GM19035 (cell line): ENCODE results near the gene PRR5L.
A peak's percentile ranks its signal among the peaks of the same experiment; 100 is the strongest.

Experiments used
- ATAC-seq: cut with Tn5 transposase; IDR thresholded peaks from one replicate; pipeline ENCODE4 v1.9.1; 2021; ENCODE audit not compliant: unreplicated experiment

The PRR5L gene

DNA sequence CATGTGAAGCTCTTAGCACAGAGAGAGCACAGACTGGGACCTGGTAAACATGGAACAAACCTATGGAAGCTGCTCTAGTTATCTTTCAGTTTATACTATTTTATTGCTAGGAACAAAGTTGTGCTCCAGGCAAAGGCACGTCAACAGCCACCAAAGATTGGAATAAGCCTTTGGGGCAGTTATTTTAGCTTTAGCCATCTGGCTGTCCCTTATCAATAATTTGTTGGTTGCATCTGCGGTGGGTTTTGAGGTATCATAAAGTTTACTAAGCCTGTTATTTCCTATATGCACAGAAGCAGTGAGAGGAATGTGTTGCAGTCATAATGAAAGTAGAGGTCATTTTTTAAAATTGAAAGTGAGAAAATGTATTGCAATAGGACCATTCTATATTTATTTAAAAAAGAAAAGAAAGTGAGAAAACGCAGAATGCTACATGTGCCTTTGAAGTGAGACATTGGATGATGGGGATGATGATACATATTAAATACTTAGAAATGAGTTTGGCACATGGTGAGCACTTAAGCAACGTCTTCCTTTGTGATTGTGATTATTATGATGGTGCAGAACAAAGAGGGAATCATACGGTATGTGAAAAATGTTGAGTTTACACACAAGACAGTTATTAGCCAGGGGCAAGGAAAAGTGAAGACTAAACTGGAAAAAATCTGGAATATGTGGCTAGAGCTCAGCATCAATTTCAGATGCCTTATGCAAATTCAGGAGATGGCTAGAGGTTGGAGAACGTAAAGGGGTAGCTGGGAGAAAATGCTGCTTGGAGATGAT, 58.3 kb downstream of the PRR5L start:
- ATAC-seq: peak; percentile 88

DNA sequence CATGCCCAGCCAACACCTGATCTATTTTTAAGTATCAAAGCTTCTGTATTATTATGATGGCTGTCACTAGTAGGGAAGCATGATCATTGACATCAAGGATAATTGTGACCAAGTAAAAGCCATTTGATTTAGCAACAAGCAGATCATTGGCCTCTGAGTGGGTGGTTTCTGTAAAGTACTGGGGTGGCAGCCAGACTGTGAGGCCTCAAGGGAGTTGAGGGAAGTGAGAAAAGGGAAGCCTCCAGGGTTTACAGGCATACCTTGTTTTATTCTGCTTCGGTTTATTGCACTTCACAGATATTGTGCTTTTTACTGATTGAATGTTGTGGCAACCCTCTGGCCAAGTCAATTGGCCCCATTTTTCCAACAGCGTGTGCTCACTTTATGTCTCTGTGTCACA, 60.1 kb downstream of the PRR5L start:
- ATAC-seq: peak; percentile 46

- no peak for ATAC-seq
These were observed 61.7 kb downstream of the PRR5L start for GRCh38 chr11:36357831-36358230.

GRCh38 chr11:36358436-36358835, 62.3 kb downstream of the PRR5L start:
- ATAC-seq: no peak

DNA sequence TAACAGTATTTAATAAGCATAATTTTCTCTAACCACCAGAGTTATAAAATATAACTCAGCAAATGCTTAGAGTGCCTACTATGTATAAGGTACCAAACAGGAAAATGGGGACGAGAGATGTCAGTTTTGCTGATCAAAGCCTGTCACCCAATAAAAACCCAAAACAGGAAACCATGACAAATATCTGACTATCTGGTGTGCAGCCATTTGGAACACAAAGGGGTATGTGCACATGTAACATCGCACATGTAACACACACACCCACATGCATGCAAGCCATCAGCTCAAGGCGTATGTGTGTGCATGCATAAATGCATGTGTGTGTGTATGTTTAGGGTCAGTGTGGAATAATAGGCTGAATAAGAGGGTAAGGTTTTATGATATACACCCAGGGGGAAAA, 64.2 kb downstream of the PRR5L start:
- ATAC-seq: no peak

DNA sequence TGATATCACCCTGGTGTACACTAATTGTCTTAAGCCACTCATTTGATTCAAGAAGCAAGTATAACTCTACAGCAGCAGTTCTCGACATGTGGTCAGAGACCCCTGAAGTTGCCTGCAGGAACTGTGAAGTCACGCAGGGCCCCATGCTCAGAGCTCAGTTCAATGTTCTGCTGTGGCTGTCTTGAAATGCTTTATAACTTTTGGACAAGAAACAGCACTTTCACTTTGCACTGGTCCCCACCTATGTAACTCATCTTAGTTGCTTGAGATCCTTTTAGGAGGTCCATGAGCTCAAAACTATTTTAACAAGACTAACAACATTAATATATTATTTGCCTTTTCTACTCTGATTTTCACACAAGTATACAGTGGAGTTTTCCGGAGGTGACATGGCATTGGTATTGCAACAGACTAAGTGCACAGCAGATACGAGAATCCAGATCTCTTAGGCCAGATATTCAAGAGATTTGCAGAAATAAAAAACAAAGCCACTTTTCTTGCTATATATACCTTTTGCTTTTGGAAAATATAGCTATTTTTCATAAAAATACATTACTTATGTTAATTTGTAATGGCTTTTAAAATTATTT, 64.8 kb downstream of the PRR5L start:
- ATAC-seq: no peak

DNA sequence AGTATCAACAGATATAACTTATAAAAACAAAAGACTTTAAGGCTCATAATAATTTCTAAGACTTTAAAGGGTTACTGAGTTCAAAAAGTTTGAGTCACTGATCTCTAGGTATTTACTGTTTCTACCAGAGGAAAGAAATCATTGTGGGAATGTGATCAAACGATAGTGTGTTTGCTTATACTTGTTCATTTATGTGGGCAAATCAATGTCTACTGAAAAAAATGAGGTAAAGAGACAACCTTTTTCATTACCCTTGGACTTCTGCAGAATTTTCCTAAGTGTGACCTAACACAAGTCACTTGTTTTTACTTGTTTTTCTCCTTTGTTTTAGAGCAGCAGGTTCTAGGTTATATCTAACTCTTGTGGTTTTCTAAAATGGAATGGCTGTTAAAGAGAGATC, 65.4 kb downstream of the PRR5L start:
- no peak for ATAC-seq

GRCh38 chr11:36361901-36362391, 65.9 kb downstream of the PRR5L start:
- no peak for ATAC-seq

DNA sequence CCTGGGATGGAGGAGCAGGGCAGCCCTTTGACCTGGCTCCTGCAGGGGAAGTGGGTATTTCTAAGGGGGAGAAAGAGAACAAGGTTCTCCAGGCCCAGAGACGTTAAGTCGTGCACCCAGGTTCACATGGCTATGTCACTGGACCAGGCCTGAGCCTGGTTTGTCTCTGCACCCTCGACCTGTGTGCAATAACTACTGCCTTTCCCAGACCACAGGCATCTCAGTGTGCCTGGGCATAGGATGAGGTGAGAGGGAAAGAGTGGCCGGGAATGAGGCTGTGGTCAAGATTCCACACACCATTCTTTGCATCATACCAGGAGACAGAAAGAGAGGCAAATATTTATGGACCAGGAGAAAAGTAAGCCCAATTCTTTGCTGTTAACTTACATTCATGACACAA, 66.8 kb downstream of the PRR5L start:
- ATAC-seq: no peak

GRCh38 chr11:36363361-36364268, 67.5 kb downstream of the PRR5L start:
- no peak for ATAC-seq

- no peak for ATAC-seq
These were observed 68.7 kb downstream of the PRR5L start for GRCh38 chr11:36364551-36365325.

GRCh38 chr11:36365907-36366306, 69.8 kb downstream of the PRR5L start:
- ATAC-seq: no peak

DNA sequence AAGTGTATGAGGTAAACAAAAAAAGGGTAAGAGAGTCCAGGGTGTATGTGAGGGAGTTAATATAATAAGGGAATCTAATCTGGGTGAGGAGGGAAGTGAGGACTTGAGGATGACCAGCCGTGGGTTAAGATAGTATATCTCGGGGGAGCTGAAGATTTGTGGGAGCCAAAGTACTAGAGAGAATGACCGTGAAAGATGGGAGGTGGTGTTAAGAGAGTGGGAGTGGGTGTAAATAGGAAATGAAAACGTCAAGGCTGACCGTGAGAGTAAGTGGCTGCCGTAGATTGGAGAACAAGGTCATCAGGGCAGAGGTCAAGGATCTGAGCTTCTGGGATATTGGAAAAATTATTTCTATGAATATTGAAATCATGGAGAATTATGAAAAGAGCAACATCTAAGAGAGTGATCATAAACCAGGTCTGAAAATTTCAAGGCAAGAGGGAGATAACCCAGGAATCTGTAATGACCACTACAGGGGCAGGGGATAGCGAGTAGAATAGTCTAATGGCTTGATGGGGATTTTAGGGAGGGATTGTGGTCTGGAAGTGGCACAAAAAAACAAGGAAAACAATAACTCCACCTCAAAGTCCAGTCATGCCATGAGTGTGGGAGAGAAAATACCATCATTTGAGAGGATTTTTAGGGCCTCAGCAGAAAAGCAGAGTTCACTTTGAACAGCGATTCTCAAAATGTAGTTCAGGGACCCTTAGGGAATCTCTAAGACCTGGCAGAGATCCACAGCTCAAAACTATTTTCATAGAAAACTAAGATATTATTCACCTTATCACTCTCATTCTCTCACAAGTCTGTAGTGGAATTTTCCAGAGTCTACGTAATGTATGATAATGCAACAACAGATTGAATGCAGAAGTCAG, 72.0 kb downstream of the PRR5L start:
- ATAC-seq: no peak

DNA sequence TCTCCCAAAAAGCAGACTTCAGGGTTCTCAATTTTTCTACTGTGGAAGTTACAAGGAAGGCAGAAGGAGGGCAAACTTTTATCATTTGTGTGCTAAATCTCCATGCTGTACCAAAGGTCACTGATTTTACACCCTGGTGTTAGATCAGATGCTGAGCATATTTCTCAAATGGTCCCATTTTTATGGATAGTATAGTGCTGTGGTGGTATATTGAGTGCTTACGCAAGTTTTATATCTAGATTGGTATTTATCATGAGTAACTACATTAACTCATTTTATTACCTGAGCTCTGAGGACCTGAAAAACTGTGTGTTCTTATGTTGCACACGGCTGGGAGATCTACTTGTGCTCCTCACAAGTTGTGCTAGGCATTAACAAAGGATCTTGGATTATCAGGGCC, 75.1 kb downstream of the PRR5L start:
- ATAC-seq: no peak

GRCh38 chr11:36371590-36371989, 75.5 kb downstream of the PRR5L start:
- no peak for ATAC-seq

GRCh38 chr11:36372101-36372771, 76.1 kb downstream of the PRR5L start:
- no peak for ATAC-seq

GRCh38 chr11:36373016-36374010, 77.2 kb downstream of the PRR5L start:
- ATAC-seq: no peak

- ATAC-seq: no peak
These were observed 78.6 kb downstream of the PRR5L start for GRCh38 chr11:36374726-36375125.
